Measurements from ENCODE around the gene MUS81.

Gene MUS81

DNA sequence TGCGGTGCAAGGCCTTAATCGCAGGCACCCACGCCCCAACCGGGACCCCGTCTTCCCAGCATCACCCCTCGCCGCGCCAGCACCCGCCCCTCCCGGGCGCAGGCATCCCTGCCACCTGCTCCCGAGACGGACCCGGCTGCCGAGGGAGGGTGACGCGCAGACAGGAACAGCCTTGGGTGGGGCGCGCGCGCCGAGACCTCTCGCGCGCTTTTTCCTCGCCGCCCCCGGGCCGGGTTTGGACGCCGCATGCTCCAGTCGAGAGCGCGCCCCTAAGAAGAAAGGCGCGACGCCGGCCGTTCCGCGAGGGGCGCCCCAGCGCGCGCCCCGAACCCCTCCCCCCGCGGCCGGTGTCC lies 2.8 kb upstream of the MUS81 start:
- H3F3A ChIP-seq (ENCODE audit: control insufficient read depth, insufficient read depth), result peaks cover 26% of the 10 kb centered on the region
- no peak for TF ChIP-seq EZH2phosphoT487 (IDR thresholded peaks at IDR 0.05; ENCODE audit: borderline replicate concordance, low read length)
- TF ChIP-seq, protein P1, sequence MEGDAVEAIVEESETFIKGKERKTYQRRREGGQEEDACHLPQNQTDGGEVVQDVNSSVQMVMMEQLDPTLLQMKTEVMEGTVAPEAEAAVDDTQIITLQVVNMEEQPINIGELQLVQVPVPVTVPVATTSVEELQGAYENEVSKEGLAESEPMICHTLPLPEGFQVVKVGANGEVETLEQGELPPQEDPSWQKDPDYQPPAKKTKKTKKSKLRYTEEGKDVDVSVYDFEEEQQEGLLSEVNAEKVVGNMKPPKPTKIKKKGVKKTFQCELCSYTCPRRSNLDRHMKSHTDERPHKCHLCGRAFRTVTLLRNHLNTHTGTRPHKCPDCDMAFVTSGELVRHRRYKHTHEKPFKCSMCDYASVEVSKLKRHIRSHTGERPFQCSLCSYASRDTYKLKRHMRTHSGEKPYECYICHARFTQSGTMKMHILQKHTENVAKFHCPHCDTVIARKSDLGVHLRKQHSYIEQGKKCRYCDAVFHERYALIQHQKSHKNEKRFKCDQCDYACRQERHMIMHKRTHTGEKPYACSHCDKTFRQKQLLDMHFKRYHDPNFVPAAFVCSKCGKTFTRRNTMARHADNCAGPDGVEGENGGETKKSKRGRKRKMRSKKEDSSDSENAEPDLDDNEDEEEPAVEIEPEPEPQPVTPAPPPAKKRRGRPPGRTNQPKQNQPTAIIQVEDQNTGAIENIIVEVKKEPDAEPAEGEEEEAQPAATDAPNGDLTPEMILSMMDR (IDR thresholded peaks at IDR 0.05; ENCODE audit: low read depth, low read length, poor library complexity, severe bottlenecking), result no peak

DNA sequence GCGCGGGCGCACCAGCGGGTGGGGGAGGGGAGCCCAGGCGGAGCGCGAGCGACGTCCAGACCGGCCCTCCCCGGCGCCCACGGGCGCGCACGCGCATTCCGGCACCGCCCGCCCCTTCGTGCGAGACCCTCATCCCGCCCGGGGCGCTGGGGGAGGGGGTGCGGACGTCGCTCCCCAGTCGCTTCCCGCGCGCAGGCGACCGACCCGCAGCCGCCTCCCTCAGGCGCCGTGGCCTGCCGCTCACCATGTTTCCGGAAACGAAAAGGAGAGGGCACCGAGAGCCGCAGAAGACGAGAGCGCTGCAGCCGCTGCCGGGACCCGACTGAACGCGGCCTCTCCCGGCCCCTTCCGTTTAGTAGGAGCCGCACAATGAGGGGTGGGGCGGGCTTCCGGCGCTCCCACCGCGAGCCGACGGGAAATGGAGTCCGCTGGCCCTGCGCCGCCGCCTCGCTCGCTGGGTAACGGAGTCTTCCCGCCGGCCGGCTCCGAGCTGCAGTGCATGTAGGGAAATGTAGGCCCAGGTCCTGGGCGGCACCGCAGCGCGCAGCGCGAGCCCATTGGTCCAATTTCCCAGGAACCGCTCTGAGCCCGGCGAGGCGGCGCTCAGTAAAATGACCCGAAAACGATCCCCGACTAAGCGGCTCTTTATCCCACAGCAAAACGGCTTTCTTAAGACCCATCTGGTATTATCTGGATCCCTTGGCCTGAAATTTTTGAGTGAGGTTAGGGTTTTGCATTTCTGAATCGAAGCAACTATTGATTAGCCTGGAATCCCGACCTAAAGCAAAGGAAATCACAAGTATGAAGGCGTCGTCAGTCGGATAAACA lies 2.2 kb upstream of the MUS81 start, which contains the start of gene CFL1:
Gene CFL1, minus strand, starts transcription at position 328 of the 828 bp plus-strand sequence. Its CDS starts 81 bp downstream, at position 247.
- peak within 1 kb of the TSS; percentile 83 for H3K27ac ChIP-seq (ENCODE audit: low read depth, low read length)
- no peaks in the 10 kb centered on the region for H3K9me3 ChIP-seq (ENCODE audit: control insufficient read depth, insufficient read depth, low read length)
- no peaks in the 10 kb centered on the region for H3K27me3 ChIP-seq (ENCODE audit: control insufficient read depth, low read length)
- no peaks in the 10 kb centered on the region for H3K9me2 ChIP-seq (replicated peaks; ENCODE audit: control insufficient read depth, low read length)
- peak within 1 kb of the TSS; percentile 88 for H3K4me3 ChIP-seq (ENCODE audit: low read length)
- H3K4me1 ChIP-seq (ENCODE audit: control insufficient read depth, low read length), result peaks cover 28% of the 10 kb centered on the region
- H4K20me1 ChIP-seq (ENCODE audit: control insufficient read depth, insufficient read depth, low read depth, low read length), result peaks cover 20% of the 10 kb centered on the region
- TF ChIP-seq EZH2phosphoT487 (IDR thresholded peaks at IDR 0.05; ENCODE audit: borderline replicate concordance, low read length), result no peak
- TF ChIP-seq, protein P1 (IDR thresholded peaks at IDR 0.05; ENCODE audit: low read depth, low read length, poor library complexity, severe bottlenecking), result no peak
- peaks cover 60% of the 10 kb centered on the region for H3K79me2 ChIP-seq (ENCODE audit: control insufficient read depth, low read length)
- H3F3A ChIP-seq (ENCODE audit: control insufficient read depth, insufficient read depth), result peaks cover 24% of the 10 kb centered on the region
- H3K36me3 ChIP-seq (ENCODE audit: control insufficient read depth, low read length), result peaks cover 69% of the 10 kb centered on the region
- peak within 1 kb of the TSS; percentile 93 for H3K4me2 ChIP-seq (ENCODE audit: low read length)

More for the DNA sequence above, 2.8 kb upstream of the MUS81 start:
- Histone ChIP-seq H3K4me1 (ENCODE audit: control insufficient read depth, low read length) (peaks cover 28% of the 10 kb centered on the region), H4K20me1 (ENCODE audit: control insufficient read depth, insufficient read depth, low read depth, low read length) (peaks cover 20% of the 10 kb centered on the region), H3K36me3 (ENCODE audit: control insufficient read depth, low read length) (peaks cover 69% of the 10 kb centered on the region), H3K4me2 (ENCODE audit: low read length) (peak overlapping the region; percentile 80), H3K27me3 (ENCODE audit: control insufficient read depth, low read length) (no peaks in the 10 kb centered on the region), H3K27ac (ENCODE audit: low read depth, low read length) (peak overlapping the region; percentile 83), H3K9me2 (replicated peaks; ENCODE audit: control insufficient read depth, low read length) (no peaks in the 10 kb centered on the region), H3K79me2 (ENCODE audit: control insufficient read depth, low read length) (peaks cover 56% of the 10 kb centered on the region), H3K9me3 (ENCODE audit: control insufficient read depth, insufficient read depth, low read length) (no peaks in the 10 kb centered on the region), H3K4me3 (ENCODE audit: low read length) (peak overlapping the region; percentile 88)

DNA sequence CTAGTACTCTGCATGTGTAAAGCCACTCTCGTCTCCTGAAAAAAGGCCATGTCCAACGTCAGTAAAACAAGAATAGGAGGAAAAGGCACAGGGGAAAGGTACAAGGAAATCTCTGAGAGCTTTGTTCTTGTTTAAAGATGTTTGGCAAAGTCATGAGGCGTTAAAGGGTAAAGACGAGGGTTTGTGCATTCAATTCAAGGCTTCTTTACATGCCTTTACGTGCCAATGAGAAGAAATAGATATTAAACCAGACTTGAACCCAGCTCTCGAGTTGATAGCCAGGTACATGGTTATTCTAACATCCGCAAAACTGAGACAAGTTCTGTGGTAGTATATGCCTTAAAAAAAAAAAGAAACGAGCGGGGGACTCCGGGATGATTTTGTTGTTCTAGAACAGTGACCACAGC lies 1.5 kb upstream of the MUS81 start:
- H3K79me2 ChIP-seq (ENCODE audit: control insufficient read depth, low read length), result peaks cover 60% of the 10 kb centered on the region
- H3K36me3 ChIP-seq (ENCODE audit: control insufficient read depth, low read length), result peaks cover 69% of the 10 kb centered on the region
- peaks cover 20% of the 10 kb centered on the region for H4K20me1 ChIP-seq (ENCODE audit: control insufficient read depth, insufficient read depth, low read depth, low read length)
- H3K9me2 ChIP-seq (replicated peaks; ENCODE audit: control insufficient read depth, low read length), result no peaks in the 10 kb centered on the region
- no peaks in the 10 kb centered on the region for H3K27me3 ChIP-seq (ENCODE audit: control insufficient read depth, low read length)
- H3K4me3 ChIP-seq (ENCODE audit: low read length), result peak overlapping the region; percentile 88
- peaks cover 19% of the 10 kb centered on the region for H3F3A ChIP-seq (ENCODE audit: control insufficient read depth, insufficient read depth)
- H3K4me2 ChIP-seq (ENCODE audit: low read length), result peak overlapping the region; percentile 93
- H3K27ac ChIP-seq (ENCODE audit: low read depth, low read length), result peak overlapping the region; percentile 83
- H3K9me3 ChIP-seq (ENCODE audit: control insufficient read depth, insufficient read depth, low read length), result no peaks in the 10 kb centered on the region
- H3K4me1 ChIP-seq (ENCODE audit: control insufficient read depth, low read length), result peaks cover 28% of the 10 kb centered on the region
- TF ChIP-seq, protein P1 (IDR thresholded peaks at IDR 0.05; ENCODE audit: low read depth, low read length, poor library complexity, severe bottlenecking), result no peak
- TF ChIP-seq EZH2phosphoT487 (IDR thresholded peaks at IDR 0.05; ENCODE audit: borderline replicate concordance, low read length), result no peak

Measured in DOHH2 (cell line).